Hair follicular keratinocyte (primary cell): Measurements from ENCODE around the gene EPHA3. TPM values are rescaled to one million over a fixed set of nuclear protein-coding genes. Genes with fewer than 3 reads are reported as not detected.

Experiments used
- total RNA-seq: library from RNA; depleted of rRNA; stranded (reverse); fragments of >200 nt; gene quantifications from 2 replicates; pipeline ENCODE4 v1.2.3, GENCODE V29; 2015

Gene EPHA3
- total RNA-seq = not detected in 2 replicates

DNA sequence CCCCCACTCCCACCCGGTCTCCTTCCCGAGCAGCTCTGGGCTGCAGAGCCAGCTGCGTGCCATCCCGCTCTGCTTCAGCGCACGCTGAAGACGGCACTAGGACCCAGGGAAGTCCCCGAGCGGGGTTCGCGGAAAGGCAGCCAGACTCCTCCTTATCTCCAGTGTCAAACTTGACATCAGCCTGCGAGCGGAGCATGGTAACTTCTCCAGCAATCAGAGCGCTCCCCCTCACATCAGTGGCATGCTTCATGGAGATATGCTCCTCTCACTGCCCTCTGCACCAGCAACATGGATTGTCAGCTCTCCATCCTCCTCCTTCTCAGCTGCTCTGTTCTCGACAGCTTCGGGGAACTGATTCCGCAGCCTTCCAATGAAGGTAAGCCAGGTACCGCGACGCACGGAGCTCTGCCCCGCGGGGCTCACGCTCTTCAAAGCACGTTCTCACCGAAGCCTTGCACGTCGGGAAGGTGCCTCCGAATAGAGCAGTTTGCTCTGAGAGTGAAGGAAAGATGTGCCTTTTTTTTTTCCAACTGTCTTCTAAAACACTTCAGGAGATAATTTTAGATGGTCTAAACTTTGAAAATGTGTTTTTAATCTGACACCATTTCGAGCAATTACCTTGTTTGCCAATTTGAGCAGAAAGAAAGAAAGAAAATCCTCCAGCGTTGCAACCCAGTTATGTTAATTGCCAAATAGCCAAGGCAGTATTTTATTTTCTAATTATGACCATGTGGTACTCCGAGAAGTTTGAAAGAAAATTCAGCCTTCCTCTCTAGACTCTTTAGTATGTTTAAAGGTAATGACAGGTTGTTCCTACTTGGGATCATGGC lies at the start of gene EPHA3:
Gene EPHA3, plus strand, starts transcription at position 161 of the 830 bp plus-strand sequence. Its CDS starts 128 bp downstream, at position 289.

